Gastrocnemius medialis (tissue), 4 donors: ENCODE results near the gene RRM1. TPM values are rescaled to one million over a fixed set of nuclear protein-coding genes. Genes with fewer than 3 reads are reported as not detected.
A peak's percentile ranks its signal among the peaks of the same experiment; 100 is the strongest.

ENCODE experiments used
- ATAC-seq, 2 donors: fragments of 150-250 bp; one replicate each; pipeline ENCODE4 v1.9.1; 2016
- DNase-seq, 2 donors: peaks; one replicate each; pipeline ENCODE4 v3.0.0-alpha.2; 2019
- H3K27ac ChIP-seq, 4 donors: fragments of 200-600 bp; sonication (generic); 1 replicate in 1 of 4; 2 replicates in 3 of 4; pipeline ENCODE4 v1.5.1; 2016 to 2018; ENCODE audit warnings: mild to moderate bottlenecking in 2 of 4, moderate library complexity in 1 of 4
- H3K27me3 ChIP-seq, 3 donors: fragments of 200-600 bp; sonication (generic) in 2 of 3; 1 replicate in 1 of 3; 2 replicates in 2 of 3; pipeline versions ENCODE4 v1.5.1 to v1.6.0; 2016 to 2019; ENCODE audit warnings: mild to moderate bottlenecking in 1 of 3, moderate library complexity in 1 of 3
- H3K36me3 ChIP-seq, 2 donors: fragments of 200-600 bp; sonication (generic) in 1 of 2; one replicate each; pipeline ENCODE4 v1.5.1; 2017 to 2018
- H3K4me1 ChIP-seq, 2 donors: fragments of 200-600 bp; sonication (generic) in 1 of 2; one replicate each; pipeline ENCODE4 v1.5.1; 2016 to 2017; ENCODE audit warnings: mild to moderate bottlenecking in 2 of 2
- H3K4me3 ChIP-seq, 4 donors: fragments of 200-600 bp; sonication (generic) in 3 of 4; 1 replicate in 1 of 4; 2 replicates in 3 of 4; pipeline ENCODE4 v1.5.1; 2016 to 2019; ENCODE audit warnings: mild to moderate bottlenecking in 2 of 4
- H3K9me3 ChIP-seq, 3 donors: fragments of 200-600 bp; sonication (generic) in 2 of 3; 1 replicate in 1 of 3; 2 replicates in 2 of 3; pipeline ENCODE4 v1.5.1; 2016 to 2019
- CTCF ChIP-seq, 5 experiments: fragments of 450-650 bp in 3 of 5; fragments of 200-600 bp in 2 of 5; sonication (generic) in 2 of 5; IDR thresholded peaks in 4 of 5; conservative IDR thresholded peaks in 1 of 5; 1 replicate in 4 of 5; 2 replicates in 1 of 5; pipeline ENCODE4 v1.5.1; 2016 to 2019; ENCODE audit warnings: antibody characterized with exemption in 5 of 5, mild to moderate bottlenecking in 3 of 5, moderate library complexity in 3 of 5
- POLR2A ChIP-seq, 2 donors: fragments of 450-650 bp; IDR thresholded peaks; one replicate each; pipeline ENCODE4 v1.6.1; 2017; ENCODE audit warnings: antibody characterized with exemption in 2 of 2, mild to moderate bottlenecking in 2 of 2, moderate library complexity in 2 of 2
- in situ Hi-C, 4 donors: fragments of 200-750 bp; cut with MboI; loops; one replicate each; pipeline versions ENCODE4 v1.15.0 to v1.8.0; 2017; ENCODE audit warnings: low sequenced_read_pairs in 4 of 4
- intact Hi-C: fragments of 100-400 bp; cut with DNase I; formaldehyde crosslinking; loops from one replicate; pipeline ENCODE4 v1.15.1; 2023; ENCODE audit warnings: low total_unique reads
- total RNA-seq, 4 donors: library from RNA; depleted of rRNA; stranded (reverse); fragments of >200 nt; gene quantifications; one replicate each; pipeline versions ENCODE4 v1.1.0 to v1.2.3, GENCODE V29; 2016

The RRM1 gene
- total RNA-seq, 4 donors from 2014 or later: 34.0 to 66.0 (median 37.8) TPM

GRCh38 chr11:4186464-4187054 lies 92.0 kb downstream of the RRM1 start:
- in situ Hi-C loops: loop anchor here in 2 of 4 donors (5.0 kb wide), 1 partner anchor 306 kb away; no protein-coding TSS in a partner anchor
- ATAC-seq: no peak

GRCh38 chr11:4187055-4187988 lies 92.7 kb downstream of the RRM1 start:
- DNase-seq (peak; percentile 66 to 76), ATAC-seq (peak; percentile 73 to 87)
- TF ChIP-seq POLR2A (IDR thresholded peaks at IDR 0.05) (no peak), CTCF (IDR thresholded peaks at IDR 0.05 in 4 of 5, conservative IDR thresholded peaks at IDR 0.05 in 1 of 5) (peak; percentile 86 to 96 (median 93))
- Histone ChIP-seq H3K9me3 (no peaks in the 10 kb centered on the region), H3K4me3 (peak overlapping the region; percentile 54 to 68 (median 62)), H3K4me1 (peaks cover 0 to 13% of the 10 kb centered on the region in 2 donors), H3K27me3 (no peaks in the 10 kb centered on the region), H3K27ac (peak overlapping the region in 1 of 4 donors; percentile 56), H3K36me3 (no peaks in the 10 kb centered on the region)
- intact Hi-C loops: loop anchor here (1.0 to 5.0 kb wide), 2 partner anchors 306 to 350 kb away; no protein-coding TSS in a partner anchor
- in situ Hi-C loops: loop anchor here in 2 of 4 donors (5.0 kb wide), 1 partner anchor 305 kb away; no protein-coding TSS in a partner anchor

More at GRCh38 chr11:4186464-4187054, 92.0 kb downstream of the RRM1 start:
- Histone ChIP-seq H3K27me3 (no peaks in the 10 kb centered on the region), H3K4me3 (peak overlapping the region in 3 of 4 donors; percentile 54 to 68 (median 66)), H3K27ac (no peak overlapping the region), H3K4me1 (peaks cover 0 to 13% of the 10 kb centered on the region in 2 donors), H3K9me3 (no peaks in the 10 kb centered on the region), H3K36me3 (no peaks in the 10 kb centered on the region)
- TF ChIP-seq CTCF (IDR thresholded peaks at IDR 0.05 in 4 of 5, conservative IDR thresholded peaks at IDR 0.05 in 1 of 5) (no peak), POLR2A (IDR thresholded peaks at IDR 0.05) (no peak)
- intact Hi-C loops: loop anchor here (1.0 to 5.0 kb wide), 2 partner anchors 307 to 351 kb away; no protein-coding TSS in a partner anchor
- no peak for DNase-seq

Other genes starting within 250 kb of the RRM1 start
- gene STIM1, start 239.1 kb upstream of the RRM1 start, total RNA-seq: 100 to 1,000 TPM in 1 of 4 donors, 10 to 100 TPM in 3; 45.9 to 132 (median 87.3) TPM